ENCODE measurements around the gene PROM2. TPM values are rescaled to one million over a fixed set of nuclear protein-coding genes. Genes with fewer than 3 reads are reported as not detected.

Gene PROM2
- total and polyA plus RNA-seq, 10 of the 15 experiments (the other 5 are each of a cell fraction or from before 2014, with no cell fraction given) = 0.01 to 0.04 TPM; not detected in 8

GRCh38 chr2:95314964-95315611, 40.8 kb downstream of the PROM2 start:
- DNase-seq (ENCODE audit: low read depth, low spot score) = no peak
- in situ Hi-C loops (cut with MboI) (no loop called here), intact Hi-C loops (cut with micrococcal nuclease; ENCODE audit: unreplicated experiment) (loop anchor here (1.0 kb wide), 1 partner anchor 84 kb away; no protein-coding TSS in a partner anchor)
- Histone ChIP-seq H3K79me2 (ENCODE audit: control insufficient read depth, insufficient read depth, low read length) (no peaks in the 10 kb centered on the region), H3K27ac (ENCODE audit: control insufficient read depth, insufficient read depth) (no peak overlapping the region), H3K9me3 (replicated peaks; ENCODE audit: control insufficient read depth, insufficient read depth, low read length) (no peaks in the 10 kb centered on the region), H3K9ac (ENCODE audit: control insufficient read depth, insufficient read depth, low read length) (no peak overlapping the region), H3K4me3 (no peak overlapping the region), H2AFZ (ENCODE audit: control insufficient read depth, low read depth, low read length) (no peak overlapping the region), H3K4me1 (ENCODE audit: control insufficient read depth, insufficient read depth, low read length) (no peaks in the 10 kb centered on the region), H3K4me2 (ENCODE audit: control insufficient read depth, insufficient read depth) (no peak overlapping the region), H3K27me3 (replicated peaks in 1 of 2; ENCODE audit: control insufficient read depth in 2 of 2, insufficient read depth in 2 of 2, low read length in 1 of 2) (no peaks in the 10 kb centered on the region; a peak in 1 of 4 replicates), H4K20me1 (ENCODE audit: control insufficient read depth, insufficient read depth) (no peaks in the 10 kb centered on the region), H3K36me3 (ENCODE audit: control insufficient read depth in 2 of 2, insufficient read depth in 2 of 2, low read length in 1 of 2) (no peaks in the 10 kb centered on the region)
- ChIA-PET SMC1A (ENCODE audit: uncharacterized antibody, unreplicated experiment) (no interaction called here), CTCF (interaction anchor here (3.8 kb wide), 1 partner anchor 83 kb away, joined by 17 read pairs; no protein-coding TSS in a partner anchor), RAD21 (ENCODE audit: unreplicated experiment) (interaction anchor here (2.0 kb wide), 1 partner anchor 84 kb away, joined by 7 read pairs; no protein-coding TSS in a partner anchor), POLR2A (no interaction called here)
- WGBS (ENCODE audit: insufficient coverage, insufficient replicate concordance, low lambda C conversion rate, missing lambda C conversion rate) = 36% methylated on average over 13 of the region's 16 CpGs
- no peak for FAIRE-seq
- TF ChIP-seq POLR2A (IDR thresholded peaks at IDR 0.05; ENCODE audit: low read depth, low read length) = no peak
- TF ChIP-seq NFYA (IDR thresholded peaks at IDR 0.05; ENCODE audit: borderline replicate concordance, low read depth, low read length) = no peak
- no peak for TF ChIP-seq ZBTB4 (CRISPR knock-in tag; IDR thresholded peaks at IDR 0.05)
- TF ChIP-seq ZZZ3 (IDR thresholded peaks at IDR 0.05; ENCODE audit: control insufficient read depth, insufficient read length, low read depth) = no peak
- TF ChIP-seq SUZ12 (IDR thresholded peaks at IDR 0.05; ENCODE audit: unreplicated experiment) = no peak
- TF ChIP-seq RAD21 (IDR thresholded peaks at IDR 0.05; ENCODE audit: insufficient read depth, low read depth, low read length) = peak; percentile 26; the same call in 1 of the 2 replicates
- no peak for TF ChIP-seq TARDBP (IDR thresholded peaks at IDR 0.05; ENCODE audit: borderline replicate concordance)
- TF ChIP-seq CTCF (IDR thresholded peaks at IDR 0.05 in 2 of 3, conservative IDR thresholded peaks at IDR 0.05 in 1 of 3; ENCODE audit: control insufficient read depth in 2 of 3, extremely low read depth in 1 of 3, insufficient read depth in 1 of 3, low read depth in 3 of 3, low read length in 3 of 3) = peak; percentile 28 to 48 (median 44); a peak in 4 of 6 replicates
- TF ChIP-seq SMC3 (IDR thresholded peaks at IDR 0.05; ENCODE audit: borderline replicate concordance, low read length) = peak; percentile 46; the same call in 1 of the 2 replicates
- no peak for TF ChIP-seq BCL11A (IDR thresholded peaks at IDR 0.05; ENCODE audit: low read depth, low read length)
- BruUV-seq (replicated peaks) = no TSS peak
- ATAC-seq = peak; percentile 77
